BE2C (cell line): ENCODE results near the gene SUV39H2.

Source experiments
- DNase-seq: peaks from one replicate; pipeline ENCODE4 v3.0.0-alpha.2; 2020
- H3K27me3 ChIP-seq: fragments of 250-450 bp; sonication (Bioruptor Pico); 2 replicates; pipeline ENCODE4 v1.5.1; 2020; ENCODE audit warnings: mild to moderate bottlenecking
- H3K36me3 ChIP-seq: fragments of 250-450 bp; sonication (Bioruptor Pico); 2 replicates; pipeline ENCODE4 v1.5.1; 2020; ENCODE audit warnings: mild to moderate bottlenecking
- H3K4me1 ChIP-seq: fragments of 250-450 bp; sonication (Bioruptor Pico); 2 replicates; pipeline ENCODE4 v1.5.1; 2020
- H3K4me3 ChIP-seq: 2 replicates; pipeline ENCODE4 v1.5.1; 2011; ENCODE audit warnings: low read depth, low read length
- H3K9me3 ChIP-seq: fragments of 250-450 bp; sonication (Bioruptor Pico); 2 replicates; pipeline ENCODE4 v1.5.1; 2020
- TF ChIP-seq, protein P1 (sequence below): IDR thresholded peaks from 2 replicates; pipeline ENCODE4 v1.5.1; 2012; ENCODE audit warnings: mild to moderate bottlenecking, low read depth, low read length

The SUV39H2 gene

DNA sequence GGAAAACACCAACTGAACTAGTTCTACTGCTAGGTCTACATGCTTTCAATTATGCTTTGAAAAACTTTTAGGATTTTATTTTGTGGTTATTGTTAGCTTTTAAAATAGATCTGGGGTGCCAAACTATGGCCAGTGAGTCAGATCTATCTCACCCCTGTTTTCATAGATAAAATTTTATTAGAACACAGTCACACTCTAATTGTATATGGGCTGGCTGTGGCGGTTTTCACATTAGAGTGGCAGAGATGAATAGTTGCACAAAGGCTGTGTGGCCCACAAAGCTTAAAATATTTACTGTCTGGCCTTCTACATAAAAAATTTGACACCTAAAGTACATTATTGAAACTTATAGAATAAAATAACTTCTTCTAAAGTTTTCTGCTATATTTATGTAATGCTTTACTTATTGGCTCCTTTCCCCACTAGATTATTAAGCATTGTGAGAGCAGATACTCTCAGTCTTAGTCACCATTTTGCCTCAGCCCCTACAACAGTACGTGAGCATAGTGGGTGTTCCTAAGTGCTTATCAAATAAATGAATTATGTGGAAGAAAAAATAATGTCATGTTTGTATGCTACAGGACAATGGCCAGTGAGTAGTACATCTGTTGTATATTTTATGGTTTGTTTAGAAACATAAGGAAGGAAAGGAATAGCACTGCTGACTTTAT is 5.4 kb upstream of the SUV39H2 start:
- Histone ChIP-seq H3K36me3 (peaks cover 7% of the 10 kb centered on the region), H3K4me1 (peaks cover 2% of the 10 kb centered on the region), H3K27me3 (no peaks in the 10 kb centered on the region), H3K9me3 (no peaks in the 10 kb centered on the region), H3K4me3 (no peak overlapping the region)
- no peak for DNase-seq
- TF ChIP-seq, protein P1, sequence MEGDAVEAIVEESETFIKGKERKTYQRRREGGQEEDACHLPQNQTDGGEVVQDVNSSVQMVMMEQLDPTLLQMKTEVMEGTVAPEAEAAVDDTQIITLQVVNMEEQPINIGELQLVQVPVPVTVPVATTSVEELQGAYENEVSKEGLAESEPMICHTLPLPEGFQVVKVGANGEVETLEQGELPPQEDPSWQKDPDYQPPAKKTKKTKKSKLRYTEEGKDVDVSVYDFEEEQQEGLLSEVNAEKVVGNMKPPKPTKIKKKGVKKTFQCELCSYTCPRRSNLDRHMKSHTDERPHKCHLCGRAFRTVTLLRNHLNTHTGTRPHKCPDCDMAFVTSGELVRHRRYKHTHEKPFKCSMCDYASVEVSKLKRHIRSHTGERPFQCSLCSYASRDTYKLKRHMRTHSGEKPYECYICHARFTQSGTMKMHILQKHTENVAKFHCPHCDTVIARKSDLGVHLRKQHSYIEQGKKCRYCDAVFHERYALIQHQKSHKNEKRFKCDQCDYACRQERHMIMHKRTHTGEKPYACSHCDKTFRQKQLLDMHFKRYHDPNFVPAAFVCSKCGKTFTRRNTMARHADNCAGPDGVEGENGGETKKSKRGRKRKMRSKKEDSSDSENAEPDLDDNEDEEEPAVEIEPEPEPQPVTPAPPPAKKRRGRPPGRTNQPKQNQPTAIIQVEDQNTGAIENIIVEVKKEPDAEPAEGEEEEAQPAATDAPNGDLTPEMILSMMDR, result no peak

DNA sequence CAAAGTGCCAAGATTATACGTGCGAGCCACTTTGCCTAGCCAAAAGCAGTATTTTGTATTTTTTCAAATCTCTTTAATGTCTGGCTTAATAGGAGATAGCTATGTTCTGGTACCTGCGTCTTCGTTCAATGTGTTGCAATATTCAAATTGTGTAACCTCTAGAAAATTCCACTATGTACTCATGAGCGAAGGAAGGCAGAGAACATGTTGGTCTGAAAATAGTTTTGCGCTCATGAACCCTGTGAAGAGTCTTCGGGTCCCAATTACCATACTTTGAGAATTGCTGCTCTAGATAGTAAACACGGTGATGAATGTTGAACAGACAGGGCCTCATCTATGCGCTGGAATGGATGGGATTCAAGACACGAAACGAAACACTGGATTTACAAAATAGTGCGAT is 2.7 kb upstream of the SUV39H2 start:
- Histone ChIP-seq H3K36me3 (no peaks in the 10 kb centered on the region), H3K27me3 (no peaks in the 10 kb centered on the region), H3K4me1 (peaks cover 2% of the 10 kb centered on the region), H3K4me3 (no peak overlapping the region), H3K9me3 (no peaks in the 10 kb centered on the region)
- no peak for DNase-seq
- TF ChIP-seq, protein P1, result no peak

DNA sequence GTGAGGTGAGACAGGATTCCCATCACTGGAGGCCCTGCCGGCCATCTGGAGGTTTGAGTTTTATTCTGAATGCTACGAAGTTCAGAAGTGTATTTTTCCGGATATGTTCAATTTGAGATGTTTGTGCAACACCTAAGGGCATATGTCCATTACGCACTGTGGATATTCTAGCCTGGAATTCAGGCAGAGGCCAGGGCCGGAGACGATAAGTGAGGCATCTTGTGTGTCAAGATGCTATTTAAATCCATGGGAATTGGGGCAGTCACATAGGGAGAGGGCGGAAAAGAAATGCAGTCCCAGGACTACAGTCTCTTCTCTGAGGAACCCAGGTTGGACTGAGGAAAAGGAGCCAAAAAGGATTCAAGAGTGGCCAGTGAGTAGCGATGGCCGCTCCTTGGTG is 1.9 kb upstream of the SUV39H2 start:
- H3K36me3 ChIP-seq, result no peaks in the 10 kb centered on the region; the same call in 1 of the 2 replicates
- DNase-seq, result no peak
- no peaks in the 10 kb centered on the region for H3K27me3 ChIP-seq
- TF ChIP-seq, protein P1, result no peak
- peaks cover 2% of the 10 kb centered on the region for H3K4me1 ChIP-seq
- H3K4me3 ChIP-seq, result no peak overlapping the region
- H3K9me3 ChIP-seq, result no peaks in the 10 kb centered on the region

DNA sequence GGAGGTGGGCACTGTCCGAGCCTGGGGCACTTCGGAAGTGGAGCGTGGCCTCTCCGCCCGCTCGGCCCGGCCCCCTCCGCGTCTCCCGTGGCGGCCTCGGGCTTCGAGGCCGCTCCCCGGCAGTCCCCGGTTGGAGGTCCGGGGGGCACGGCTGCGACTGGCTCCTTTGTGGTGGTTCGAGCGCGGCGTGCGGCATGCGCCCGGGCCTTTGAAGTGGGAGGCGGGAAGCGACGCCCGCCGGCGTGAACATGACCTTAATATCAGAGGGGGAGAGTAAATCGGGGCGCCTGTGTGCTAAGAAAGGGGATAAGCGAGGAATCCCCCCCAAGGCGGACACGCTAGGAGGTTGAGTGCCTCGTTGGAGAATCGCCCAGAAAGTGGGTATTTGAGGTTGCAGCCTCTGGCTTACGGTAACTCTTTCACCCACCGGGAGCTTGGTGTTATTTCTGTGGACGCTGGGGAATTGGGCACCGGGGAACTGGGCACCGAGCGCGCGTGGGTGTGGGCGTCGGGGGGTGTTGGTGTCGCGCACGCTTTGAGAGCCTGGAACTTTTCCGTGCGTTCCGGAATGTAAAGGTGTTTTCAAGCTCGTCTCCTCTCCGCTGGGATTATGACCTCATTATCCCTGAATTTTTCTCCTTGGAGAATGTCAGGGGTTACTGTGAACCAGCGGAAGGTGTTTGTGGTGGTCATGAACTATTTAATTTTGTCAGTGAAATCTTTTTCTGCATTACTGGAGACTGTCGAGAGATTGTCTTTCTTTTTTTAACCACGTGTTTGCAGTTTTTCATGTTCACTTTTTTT is 660 bp downstream of the SUV39H2 start:
- TF ChIP-seq, protein P1, result no peak
- Histone ChIP-seq H3K4me3 (peak overlapping the region; percentile 95), H3K4me1 (no peaks in the 10 kb centered on the region; the same call in 1 of the 2 replicates), H3K36me3 (peaks cover 4% of the 10 kb centered on the region), H3K27me3 (no peaks in the 10 kb centered on the region), H3K9me3 (no peaks in the 10 kb centered on the region)
- DNase-seq, result peak; percentile 29

- Histone ChIP-seq H3K36me3 (peaks cover 8% of the 10 kb centered on the region), H3K4me1 (no peaks in the 10 kb centered on the region; the same call in 1 of the 2 replicates), H3K27me3 (no peaks in the 10 kb centered on the region), H3K4me3 (peak overlapping the region; percentile 95), H3K9me3 (no peaks in the 10 kb centered on the region)
- TF ChIP-seq, protein P1, result no peak
- no peak for DNase-seq
Measured at GRCh38 chr10:14879928-14880193, 1.2 kb downstream of the SUV39H2 start.

DNA sequence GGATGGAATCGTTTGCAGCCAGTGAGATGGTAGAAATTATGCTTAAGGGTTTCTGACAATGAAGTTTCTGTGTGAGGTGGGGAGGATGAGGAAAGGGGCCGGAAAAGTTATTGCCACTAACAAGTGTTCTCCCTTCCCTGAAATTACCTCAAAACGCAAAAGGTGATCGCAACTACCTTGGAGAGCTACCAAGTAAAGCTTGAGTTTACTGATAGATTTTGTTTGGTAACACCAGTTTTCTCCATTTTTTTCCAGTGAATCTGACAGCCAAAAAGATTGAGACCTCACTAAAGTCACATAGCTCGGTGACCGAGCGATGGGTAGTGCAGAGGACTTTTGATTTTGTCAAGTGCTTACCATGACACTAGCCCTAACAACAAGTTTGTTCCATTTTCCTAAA is 1.6 kb downstream of the SUV39H2 start:
- Histone ChIP-seq H3K4me1 (no peaks in the 10 kb centered on the region; the same call in 1 of the 2 replicates), H3K27me3 (no peaks in the 10 kb centered on the region), H3K36me3 (peaks cover 12% of the 10 kb centered on the region), H3K9me3 (no peaks in the 10 kb centered on the region), H3K4me3 (peak overlapping the region; percentile 95)
- TF ChIP-seq, protein P1, result no peak
- no peak for DNase-seq
